LHCN-M2 (cell line): Measurements from ENCODE around the gene FAM20B. TPM values are rescaled to one million over a fixed set of nuclear protein-coding genes. Genes with fewer than 3 reads are reported as not detected.

Source experiments
- total RNA-seq: library from RNA; depleted of rRNA; stranded (reverse); fragments of >200 nt; gene quantifications from 2 replicates; pipeline ENCODE4 v1.2.3, GENCODE V29; 2014; rRNA removed

FAM20B gene
- total RNA-seq, 1 experiment from 2014 or later: 37.0 TPM

Other genes with a start within 250 kb of the FAM20B start
- 2.0 and 3.7 TPM in 2 replicates for gene ANGPTL1, start 154.8 kb upstream of the FAM20B start, total RNA-seq
- 47.1 and 54.6 TPM in 2 replicates for gene TOR3A, start 56.2 kb downstream of the FAM20B start, total RNA-seq
- gene ABL2, start 203.8 kb downstream of the FAM20B start, total RNA-seq: 38.0 and 61.8 TPM in 2 replicates